Measurements from ENCODE around the gene FAF1. TPM values are rescaled to one million over a fixed set of nuclear protein-coding genes. Genes with fewer than 3 reads are reported as not detected.
"Not testable (repeated sequence)": the region's sequence is repeated elsewhere in the genome, so short reads cannot be mapped to it uniquely, and the experiment has no call there.

The FAF1 gene
- total and polyA plus RNA-seq, 7 donors = 27.5 to 59.3 (median 53.9) TPM

- TF ChIP-seq EP300 (IDR thresholded peaks at IDR 0.05) = no peak
- TF ChIP-seq POLR2AphosphoS5 (IDR thresholded peaks at IDR 0.05) = no peak
- TF ChIP-seq POLR2A (IDR thresholded peaks at IDR 0.05) = no peak
- Histone ChIP-seq H3K27ac (no peak overlapping the region), H3K36me3 (no peaks in the 10 kb centered on the region), H3K4me3 (no peak overlapping the region), H3K4me1 (peaks cover 0 to 17% (median 11%) of the 10 kb centered on the region in 4 donors), H3K27me3 (no peaks in the 10 kb centered on the region), H3K9me3 (no peaks in the 10 kb centered on the region)
- WGBS, 2 donors = 86 to 90% methylated on average over 8 of the region's 8 CpGs
- intact Hi-C loops (cut with DNase I) = no loop called here
- no peak for DNase-seq
Observed at GRCh38 chr1:50880373-50880772, 79.7 kb downstream of the FAF1 start.

- no peak overlapping the region for H3K4me3 ChIP-seq
- H3K36me3 ChIP-seq = no peaks in the 10 kb centered on the region
- intact Hi-C loops (cut with DNase I) = no loop called here
Observed at GRCh38 chr1:50879137-50879536, 80.9 kb downstream of the FAF1 start.

GRCh38 chr1:50878434-50878833 lies 81.6 kb downstream of the FAF1 start:
- no peak overlapping the region for H3K27ac ChIP-seq
- intact Hi-C loops (cut with DNase I) = no loop called here
- no peaks in the 10 kb centered on the region for H3K9me3 ChIP-seq
- no peak overlapping the region for H3K4me3 ChIP-seq
- H3K27me3 ChIP-seq = no peaks in the 10 kb centered on the region
- H3K4me1 ChIP-seq = peaks cover 0 to 17% (median 11%) of the 10 kb centered on the region in 4 donors
- H3K36me3 ChIP-seq = no peaks in the 10 kb centered on the region
- no peak for DNase-seq
- TF ChIP-seq EP300 (IDR thresholded peaks at IDR 0.05) (no peak), POLR2AphosphoS5 (IDR thresholded peaks at IDR 0.05) (no peak), POLR2A (IDR thresholded peaks at IDR 0.05) (no peak), CTCF (IDR thresholded peaks at IDR 0.05) (no peak)

More at GRCh38 chr1:50879137-50879536, 80.9 kb downstream of the FAF1 start:
- Histone ChIP-seq H3K27me3 (no peaks in the 10 kb centered on the region), H3K9me3 (no peaks in the 10 kb centered on the region), H3K4me1 (peaks cover 0 to 17% (median 11%) of the 10 kb centered on the region in 4 donors), H3K27ac (no peak overlapping the region)
- WGBS, 2 donors = 95 to 97% methylated on average over 4 of the region's 4 CpGs
- no peak for DNase-seq
- TF ChIP-seq CTCF (IDR thresholded peaks at IDR 0.05) (no peak), POLR2AphosphoS5 (IDR thresholded peaks at IDR 0.05) (no peak), POLR2A (IDR thresholded peaks at IDR 0.05) (no peak), EP300 (IDR thresholded peaks at IDR 0.05) (no peak)

- DNase-seq = no peak
- no peaks in the 10 kb centered on the region for H3K9me3 ChIP-seq
- H3K36me3 ChIP-seq = no peaks in the 10 kb centered on the region
- peaks cover 0 to 17% (median 11%) of the 10 kb centered on the region in 4 donors for H3K4me1 ChIP-seq
- no peak overlapping the region for H3K27ac ChIP-seq
- no peak for TF ChIP-seq POLR2AphosphoS5 (IDR thresholded peaks at IDR 0.05)
- TF ChIP-seq POLR2A (IDR thresholded peaks at IDR 0.05) = no peak
- no peak for TF ChIP-seq EP300 (IDR thresholded peaks at IDR 0.05)
- no peak for TF ChIP-seq CTCF (IDR thresholded peaks at IDR 0.05)
- intact Hi-C loops (cut with DNase I) = no loop called here
- WGBS, 2 donors = 45 to 47% methylated on average over 1 of the region's 1 CpG
- no peaks in the 10 kb centered on the region for H3K27me3 ChIP-seq
- no peak overlapping the region for H3K4me3 ChIP-seq
Observed at GRCh38 chr1:50877641-50878040, 82.4 kb downstream of the FAF1 start.

- TF ChIP-seq POLR2AphosphoS5 (IDR thresholded peaks at IDR 0.05) (no peak), CTCF (IDR thresholded peaks at IDR 0.05) (peak in 2 of 4 experiments; percentile 21 to 24), POLR2A (IDR thresholded peaks at IDR 0.05) (no peak), EP300 (IDR thresholded peaks at IDR 0.05) (no peak)
- intact Hi-C loops (cut with DNase I) = no loop called here
Observed at GRCh38 chr1:50873458-50874187, 86.4 kb downstream of the FAF1 start.

GRCh38 chr1:50864845-50865244 lies 95.2 kb downstream of the FAF1 start:
- H3K27ac ChIP-seq; H3K4me3 ChIP-seq; intact Hi-C loops (cut with DNase I); DNase-seq; H3K9me3 ChIP-seq; H3K4me1 ChIP-seq; H3K27me3 ChIP-seq; H3K36me3 ChIP-seq: not testable (repeated sequence)
- 92 to 100% methylated on average over 2 of the region's 3 CpGs for WGBS, 2 donors

More at GRCh38 chr1:50873458-50874187, 86.4 kb downstream of the FAF1 start:
- Histone ChIP-seq H3K4me3 (no peak overlapping the region), H3K9me3 (no peaks in the 10 kb centered on the region), H3K36me3 (no peaks in the 10 kb centered on the region), H3K4me1 (peaks cover 0 to 4% (median 0%) of the 10 kb centered on the region in 4 donors), H3K27ac (no peak overlapping the region), H3K27me3 (no peaks in the 10 kb centered on the region)
- DNase-seq = no peak
- WGBS, 2 donors = 63 to 71% methylated on average over 5 of the region's 5 CpGs
